ENCODE results near the gene AIDA.

GRCh38 chr1:222750651-222751050 lies 38.4 kb upstream of the AIDA start:
- no peak for TF ChIP-seq POLR2A (IDR thresholded peaks at IDR 0.05)
- TF ChIP-seq, protein P1, sequence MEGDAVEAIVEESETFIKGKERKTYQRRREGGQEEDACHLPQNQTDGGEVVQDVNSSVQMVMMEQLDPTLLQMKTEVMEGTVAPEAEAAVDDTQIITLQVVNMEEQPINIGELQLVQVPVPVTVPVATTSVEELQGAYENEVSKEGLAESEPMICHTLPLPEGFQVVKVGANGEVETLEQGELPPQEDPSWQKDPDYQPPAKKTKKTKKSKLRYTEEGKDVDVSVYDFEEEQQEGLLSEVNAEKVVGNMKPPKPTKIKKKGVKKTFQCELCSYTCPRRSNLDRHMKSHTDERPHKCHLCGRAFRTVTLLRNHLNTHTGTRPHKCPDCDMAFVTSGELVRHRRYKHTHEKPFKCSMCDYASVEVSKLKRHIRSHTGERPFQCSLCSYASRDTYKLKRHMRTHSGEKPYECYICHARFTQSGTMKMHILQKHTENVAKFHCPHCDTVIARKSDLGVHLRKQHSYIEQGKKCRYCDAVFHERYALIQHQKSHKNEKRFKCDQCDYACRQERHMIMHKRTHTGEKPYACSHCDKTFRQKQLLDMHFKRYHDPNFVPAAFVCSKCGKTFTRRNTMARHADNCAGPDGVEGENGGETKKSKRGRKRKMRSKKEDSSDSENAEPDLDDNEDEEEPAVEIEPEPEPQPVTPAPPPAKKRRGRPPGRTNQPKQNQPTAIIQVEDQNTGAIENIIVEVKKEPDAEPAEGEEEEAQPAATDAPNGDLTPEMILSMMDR (IDR thresholded peaks at IDR 0.05): no peak
